ENCODE measurements around the gene PRKAG3. TPM values are rescaled to one million over a fixed set of nuclear protein-coding genes. Genes with fewer than 3 reads are reported as not detected.
A peak's percentile ranks its signal among the peaks of the same experiment; 100 is the strongest.

PRKAG3 gene
- total RNA-seq, 1 experiment from 2014 or later = not detected

DNA sequence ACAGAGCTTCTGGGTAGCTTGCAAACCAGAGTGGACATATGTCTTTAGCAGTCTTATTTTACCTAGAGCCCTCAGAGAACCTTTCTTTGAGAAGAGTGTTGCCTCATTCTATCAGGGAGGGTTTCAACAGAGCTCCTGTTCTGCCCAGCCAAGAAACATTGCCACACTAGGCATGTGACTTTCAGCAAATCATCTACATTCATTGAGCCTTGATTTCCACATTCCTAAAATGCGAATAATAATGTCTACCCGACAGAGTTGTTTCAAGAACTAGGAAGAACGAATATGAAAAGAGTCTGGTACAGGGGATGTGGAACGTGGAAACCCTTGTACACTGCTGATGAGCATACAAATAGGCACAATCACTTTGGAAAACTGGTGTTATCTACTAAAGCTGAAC lies 7.8 kb upstream of the PRKAG3 start:
- no peak overlapping the region for H3K27ac ChIP-seq
- CTCF ChIA-PET = no interaction called here

DNA sequence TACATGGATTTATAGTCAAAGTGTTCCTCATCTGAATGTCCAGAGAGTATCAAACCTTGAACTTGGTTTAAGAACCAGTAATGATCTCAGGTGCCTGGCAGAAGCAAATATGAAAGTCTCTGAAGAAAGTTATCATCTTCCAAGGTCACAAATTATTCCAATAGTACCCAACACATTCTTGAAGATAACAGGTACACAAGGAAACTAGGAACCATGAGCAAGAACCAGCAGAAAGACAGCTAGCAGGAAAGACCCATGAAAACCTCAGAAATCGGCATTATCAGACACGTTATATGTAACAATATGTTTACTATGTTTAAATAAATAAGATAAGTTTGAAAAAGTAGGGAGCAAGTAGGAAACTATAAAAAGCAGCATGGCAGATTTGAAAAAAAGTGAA lies 5.9 kb upstream of the PRKAG3 start:
- ChIA-PET POLR2A (ENCODE audit: unreplicated experiment) (no interaction called here), CTCF (no interaction called here)
- H3K9me3 ChIP-seq (ENCODE audit: insufficient read depth, low read depth) = peaks cover 7% of the 10 kb centered on the region
- intact Hi-C loops (cut with micrococcal nuclease; ENCODE audit: unreplicated experiment) = no loop called here
- H3K27me3 ChIP-seq (ENCODE audit: insufficient read depth, low read depth) = no peaks in the 10 kb centered on the region
- no peak for DNase-seq
- no peak overlapping the region for H2AFZ ChIP-seq
- H3K27ac ChIP-seq = no peak overlapping the region
- H4K20me1 ChIP-seq (ENCODE audit: insufficient read depth) = no peaks in the 10 kb centered on the region
- H3K4me2 ChIP-seq = no peak overlapping the region
- H3K36me3 ChIP-seq (ENCODE audit: low read depth) = no peaks in the 10 kb centered on the region
- H3K79me2 ChIP-seq (ENCODE audit: low read depth) = no peaks in the 10 kb centered on the region
- peaks cover 54% of the 10 kb centered on the region for H3K4me1 ChIP-seq (replicated peaks; ENCODE audit: insufficient read depth)
- H3K9me2 ChIP-seq (ENCODE audit: insufficient read depth) = no peaks in the 10 kb centered on the region
- peaks cover 29% of the 10 kb centered on the region for H3F3A ChIP-seq (ENCODE audit: insufficient read depth, low read depth)
- no peak for TF ChIP-seq EZH2 (IDR thresholded peaks at IDR 0.05; ENCODE audit: low read depth)
- TF ChIP-seq, protein P1, sequence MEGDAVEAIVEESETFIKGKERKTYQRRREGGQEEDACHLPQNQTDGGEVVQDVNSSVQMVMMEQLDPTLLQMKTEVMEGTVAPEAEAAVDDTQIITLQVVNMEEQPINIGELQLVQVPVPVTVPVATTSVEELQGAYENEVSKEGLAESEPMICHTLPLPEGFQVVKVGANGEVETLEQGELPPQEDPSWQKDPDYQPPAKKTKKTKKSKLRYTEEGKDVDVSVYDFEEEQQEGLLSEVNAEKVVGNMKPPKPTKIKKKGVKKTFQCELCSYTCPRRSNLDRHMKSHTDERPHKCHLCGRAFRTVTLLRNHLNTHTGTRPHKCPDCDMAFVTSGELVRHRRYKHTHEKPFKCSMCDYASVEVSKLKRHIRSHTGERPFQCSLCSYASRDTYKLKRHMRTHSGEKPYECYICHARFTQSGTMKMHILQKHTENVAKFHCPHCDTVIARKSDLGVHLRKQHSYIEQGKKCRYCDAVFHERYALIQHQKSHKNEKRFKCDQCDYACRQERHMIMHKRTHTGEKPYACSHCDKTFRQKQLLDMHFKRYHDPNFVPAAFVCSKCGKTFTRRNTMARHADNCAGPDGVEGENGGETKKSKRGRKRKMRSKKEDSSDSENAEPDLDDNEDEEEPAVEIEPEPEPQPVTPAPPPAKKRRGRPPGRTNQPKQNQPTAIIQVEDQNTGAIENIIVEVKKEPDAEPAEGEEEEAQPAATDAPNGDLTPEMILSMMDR (conservative IDR thresholded peaks at IDR 0.05) = no peak
- no TSS peak for BruUV-seq (replicated peaks)
- H3K4me3 ChIP-seq = no peak overlapping the region

More for the DNA sequence above, 7.8 kb upstream of the PRKAG3 start:
- peak in 1 of 2 experiments; percentile 61 for DNase-seq
- no TSS peak for BruUV-seq (replicated peaks)
- H2AFZ ChIP-seq = no peak overlapping the region
- no peaks in the 10 kb centered on the region for H3K79me2 ChIP-seq (ENCODE audit: low read depth)
- H3K36me3 ChIP-seq (ENCODE audit: low read depth) = no peaks in the 10 kb centered on the region
- H3K9me2 ChIP-seq (ENCODE audit: insufficient read depth) = no peaks in the 10 kb centered on the region
- peaks cover 18% of the 10 kb centered on the region for H3F3A ChIP-seq (ENCODE audit: insufficient read depth, low read depth)
- POLR2A ChIA-PET (ENCODE audit: unreplicated experiment) = no interaction called here
- peaks cover 7% of the 10 kb centered on the region for H3K9me3 ChIP-seq (ENCODE audit: insufficient read depth, low read depth)
- no peak overlapping the region for H3K4me3 ChIP-seq
- peak overlapping the region; percentile 34 for H3K4me2 ChIP-seq
- H3K27me3 ChIP-seq (ENCODE audit: insufficient read depth, low read depth) = no peaks in the 10 kb centered on the region
- intact Hi-C loops (cut with micrococcal nuclease; ENCODE audit: unreplicated experiment) = no loop called here
- peaks cover 34% of the 10 kb centered on the region for H3K4me1 ChIP-seq (replicated peaks; ENCODE audit: insufficient read depth)
- TF ChIP-seq, protein P1 (conservative IDR thresholded peaks at IDR 0.05) = no peak
- no peak for TF ChIP-seq EZH2 (IDR thresholded peaks at IDR 0.05; ENCODE audit: low read depth)
- no peaks in the 10 kb centered on the region for H4K20me1 ChIP-seq (ENCODE audit: insufficient read depth)

DNA sequence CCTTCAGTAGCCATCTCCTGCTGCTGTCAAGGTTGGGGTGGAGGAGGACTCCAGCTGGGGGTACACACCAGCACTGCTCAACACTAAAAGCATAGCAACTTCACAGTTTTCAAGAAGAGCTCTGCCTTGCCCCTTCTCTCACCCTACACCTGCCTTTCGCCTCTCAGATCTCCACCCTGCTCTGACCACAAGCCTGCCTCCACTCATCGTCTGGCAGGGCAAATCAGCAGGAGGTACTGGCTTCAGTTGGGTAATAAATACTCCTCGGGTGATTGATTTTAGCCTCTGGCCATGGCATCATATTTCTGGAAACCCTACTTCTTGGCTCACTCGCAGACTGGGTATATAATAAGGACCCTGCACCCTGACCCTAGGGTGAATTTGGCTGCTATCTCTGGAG lies 3.1 kb upstream of the PRKAG3 start:
- Histone ChIP-seq H4K20me1 (ENCODE audit: insufficient read depth) (no peaks in the 10 kb centered on the region), H3F3A (ENCODE audit: insufficient read depth, low read depth) (peaks cover 29% of the 10 kb centered on the region), H3K27me3 (ENCODE audit: insufficient read depth, low read depth) (no peaks in the 10 kb centered on the region), H3K9me2 (ENCODE audit: insufficient read depth) (no peaks in the 10 kb centered on the region), H3K27ac (peak overlapping the region; percentile 23; the same call in 1 of the 2 replicates), H3K4me1 (replicated peaks; ENCODE audit: insufficient read depth) (peaks cover 62% of the 10 kb centered on the region), H3K9me3 (ENCODE audit: insufficient read depth, low read depth) (peaks cover 7% of the 10 kb centered on the region), H3K4me3 (no peak overlapping the region), H3K36me3 (ENCODE audit: low read depth) (no peaks in the 10 kb centered on the region), H2AFZ (no peak overlapping the region), H3K79me2 (ENCODE audit: low read depth) (no peaks in the 10 kb centered on the region), H3K4me2 (peak overlapping the region; percentile 68)
- ChIA-PET POLR2A (ENCODE audit: unreplicated experiment) (interaction anchor here (0.5 to 0.6 kb wide), 2 partner anchors 28 to 124 kb away, joined by 3 read pairs; no protein-coding TSS in a partner anchor), CTCF (interaction anchor here (0.6 to 1.2 kb wide), 3 partner anchors 124 to 175 kb away, joined by 3 read pairs; partner anchors contain the start of genes BCS1L and ZNF142)
- intact Hi-C loops (cut with micrococcal nuclease; ENCODE audit: unreplicated experiment) = loop anchor here (2.0 kb wide), 1 partner anchor 28 kb away; no protein-coding TSS in a partner anchor
- no peak for TF ChIP-seq EZH2 (IDR thresholded peaks at IDR 0.05; ENCODE audit: low read depth)
- TF ChIP-seq, protein P1 (conservative IDR thresholded peaks at IDR 0.05) = no peak
- no TSS peak for BruUV-seq (replicated peaks)
- peak; percentile 69 to 93 for DNase-seq
